Suppressor macrophage (primary cell): Measurements from ENCODE around the gene DNM3.

ENCODE experiments used
- DNase-seq, 4 experiments: peaks; one replicate each; pipeline ENCODE4 v3.0.0-alpha.2; 2020 to 2022

The DNM3 gene

DNA sequence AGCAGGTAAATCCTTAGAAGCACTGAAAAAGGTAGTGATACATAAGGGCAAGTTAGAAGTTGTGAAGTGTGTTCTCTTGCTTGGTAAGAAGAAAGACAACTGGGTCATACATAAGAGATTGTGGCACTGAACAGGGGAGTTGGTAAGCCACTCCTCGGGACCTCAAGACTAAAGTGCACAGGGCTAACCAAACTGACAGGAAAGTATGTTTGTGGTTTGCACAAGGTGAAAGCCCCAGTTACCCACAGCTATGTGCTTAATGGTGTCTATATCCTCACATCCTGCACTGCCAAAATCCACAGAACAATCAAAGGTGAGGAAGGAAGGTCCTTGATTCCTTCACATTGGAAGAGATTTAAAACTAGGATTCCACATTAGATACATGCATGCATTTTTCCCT is 276.5 kb downstream of the DNM3 start:
- no peak for DNase-seq

DNA sequence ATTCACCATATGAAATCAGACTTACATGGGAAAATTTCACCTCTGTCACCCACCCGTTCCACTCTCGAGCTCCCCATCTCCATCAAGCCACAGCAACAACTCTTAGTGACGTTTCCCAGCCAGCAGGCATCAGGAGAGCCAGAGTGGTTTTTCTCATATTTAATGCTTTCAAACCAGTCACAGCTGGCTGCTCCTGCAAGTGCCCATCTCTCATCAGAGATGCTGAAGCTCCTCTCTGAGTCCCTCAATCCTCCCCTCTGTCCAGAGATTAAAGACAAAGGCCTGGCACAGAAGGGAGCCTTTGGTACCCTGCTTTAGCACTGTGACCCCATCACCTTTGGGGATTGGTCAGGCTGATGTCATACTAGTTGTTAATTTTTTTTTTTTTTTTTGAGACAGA is 277.3 kb downstream of the DNM3 start:
- no peak for DNase-seq

DNA sequence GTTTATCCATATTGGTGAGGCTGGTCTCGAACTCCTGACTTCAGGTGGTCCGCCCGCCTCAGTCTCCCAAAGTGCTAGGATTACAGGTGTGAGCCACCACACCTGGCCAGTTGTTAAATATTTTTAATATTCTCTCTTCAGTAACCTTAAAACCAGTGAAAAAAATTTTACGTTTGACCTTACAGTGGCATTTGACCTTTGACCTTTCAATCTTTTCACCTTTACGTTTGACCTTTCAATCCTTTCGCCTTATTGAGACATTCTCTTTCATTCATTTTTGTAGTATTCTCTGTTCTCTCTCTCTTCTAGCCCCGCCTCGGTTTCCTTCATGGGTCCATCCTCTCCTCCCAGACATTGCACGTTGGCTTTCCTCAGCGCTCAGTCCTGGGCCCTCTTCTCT is 277.9 kb downstream of the DNM3 start:
- no peak for DNase-seq

DNA sequence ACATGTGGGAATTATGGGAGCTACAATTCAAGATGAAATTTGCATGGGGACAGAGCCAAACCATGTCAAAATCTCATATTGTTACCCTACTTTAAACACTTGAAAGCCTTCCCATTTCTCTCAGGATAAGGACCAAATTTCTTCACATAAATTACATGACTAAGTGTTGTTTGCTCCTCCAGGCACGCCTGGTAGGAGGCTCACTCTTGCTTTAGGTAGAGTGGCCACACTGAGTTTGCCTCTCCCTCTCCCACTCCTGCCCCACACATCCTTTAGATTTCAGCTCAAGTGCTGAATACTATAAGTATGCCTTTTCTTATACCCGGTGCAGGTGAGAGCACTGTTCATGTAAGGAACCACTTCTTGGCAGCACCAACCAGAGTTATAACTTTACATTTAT is 279.1 kb downstream of the DNM3 start:
- no peak for DNase-seq

DNA sequence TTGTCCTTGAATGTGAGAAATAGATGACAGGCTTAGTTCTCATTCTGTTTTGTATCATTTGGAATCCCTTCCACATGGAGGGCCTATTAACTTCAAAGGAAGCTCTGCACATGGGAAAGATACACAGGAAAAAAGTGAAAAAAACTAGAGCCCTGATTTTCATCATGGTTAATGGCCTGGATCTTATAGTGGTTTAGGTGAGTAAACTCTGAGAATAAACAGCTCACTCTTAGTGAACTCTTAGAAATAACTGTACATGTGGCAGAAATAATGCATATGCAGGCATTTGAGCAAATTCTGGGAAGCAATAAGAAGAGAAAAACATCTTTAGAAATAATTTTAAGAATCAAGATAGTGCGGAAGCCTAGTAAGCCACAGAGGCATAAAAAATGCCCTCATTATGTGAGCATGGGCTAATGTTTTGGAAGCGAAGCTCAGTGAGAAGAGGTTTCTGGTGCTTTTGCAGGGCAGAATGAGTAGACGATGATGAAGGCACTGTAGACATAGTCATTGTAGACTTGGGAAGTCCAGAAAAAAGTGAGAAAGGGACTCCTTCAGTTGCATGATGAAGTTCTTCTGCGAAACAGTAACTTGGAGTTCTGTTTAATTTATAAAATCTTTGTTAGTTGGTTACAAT is 279.9 kb downstream of the DNM3 start:
- no peak for DNase-seq

DNA sequence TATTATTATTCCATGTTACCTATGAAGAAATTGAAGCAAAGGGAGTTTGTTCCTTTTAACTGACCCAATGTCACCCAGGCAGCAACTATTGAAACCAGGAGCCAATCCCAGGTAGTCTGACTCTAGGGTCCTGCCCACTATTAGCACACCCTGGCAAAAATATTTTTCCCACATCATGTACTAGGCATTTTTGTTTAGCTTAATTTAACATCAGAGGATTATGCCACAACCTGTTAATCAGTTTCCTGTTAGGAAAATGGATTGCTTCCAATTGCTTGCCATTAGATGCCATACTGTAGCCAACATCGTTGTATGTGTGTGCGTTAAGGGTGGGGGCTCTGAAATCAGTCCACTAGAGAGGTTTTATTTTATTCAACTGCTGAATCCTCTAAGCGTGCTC is 281.1 kb downstream of the DNM3 start:
- no peak for DNase-seq

DNA sequence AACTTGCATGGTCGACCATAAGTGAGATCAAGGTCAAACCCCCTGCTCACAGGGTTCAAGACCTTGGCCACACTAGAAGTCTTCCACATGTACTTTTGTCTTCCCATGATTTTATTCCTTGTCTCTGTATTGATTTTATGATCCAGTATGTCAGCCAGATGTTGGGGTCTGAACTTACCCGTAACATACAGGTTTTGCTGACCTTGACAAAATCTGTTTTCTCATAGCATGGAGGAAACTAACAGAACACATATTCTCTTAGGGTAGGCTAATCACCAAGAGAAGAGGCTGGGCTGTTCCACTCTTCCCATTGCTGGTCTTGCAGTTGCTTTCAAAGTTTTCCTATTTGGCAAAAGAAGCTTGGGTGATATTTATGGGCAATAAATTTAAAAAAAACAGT is 284.0 kb downstream of the DNM3 start:
- no peak for DNase-seq

DNA sequence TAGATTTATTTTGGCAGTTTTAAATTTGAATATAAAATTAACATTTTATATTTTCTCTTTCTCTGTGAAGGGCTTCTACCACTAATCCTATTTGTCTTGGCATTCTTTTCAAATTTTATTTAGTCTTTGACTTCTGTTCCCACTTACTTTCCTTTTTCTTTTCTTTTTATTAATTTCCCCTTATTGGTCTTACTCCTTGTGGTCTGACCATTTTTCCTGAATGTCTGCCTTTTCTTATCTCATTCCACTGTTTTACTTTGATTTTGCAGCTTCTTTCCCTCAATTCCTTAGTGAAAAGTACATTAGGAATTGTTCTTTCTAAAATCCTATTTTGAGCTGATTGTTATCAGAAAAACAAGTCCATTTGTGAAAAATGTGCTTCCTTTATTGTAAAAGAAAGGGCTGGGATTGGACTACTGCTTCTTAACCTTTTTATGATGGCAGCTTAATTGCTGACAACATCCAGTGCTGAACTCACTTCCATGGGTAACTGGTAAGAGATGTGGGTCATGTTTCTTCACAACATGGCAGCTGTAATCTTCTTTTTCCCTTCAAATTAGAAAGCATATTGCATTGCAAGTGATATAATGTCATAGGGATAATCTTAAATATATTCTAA is 284.6 kb downstream of the DNM3 start:
- no peak for DNase-seq

DNA sequence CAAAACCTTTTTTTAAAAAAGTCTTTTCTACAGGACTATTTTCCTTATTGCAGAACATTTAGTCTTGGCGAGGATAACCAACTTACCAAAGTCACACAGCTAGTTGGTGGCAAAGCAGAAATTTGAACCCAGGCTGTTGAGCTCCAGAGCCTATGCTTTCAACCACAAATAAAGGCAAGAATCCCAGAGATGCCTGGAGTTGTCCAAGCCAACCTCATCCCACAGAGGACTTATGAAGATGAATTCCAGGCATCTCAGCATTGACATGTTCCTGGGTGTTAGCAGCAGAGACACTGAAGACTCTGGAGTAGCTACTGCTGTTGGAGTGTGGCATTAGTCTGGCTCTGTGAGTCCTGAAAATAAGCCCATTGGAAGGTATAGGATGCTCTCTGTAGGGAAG is 291.5 kb downstream of the DNM3 start:
- DNase-seq = no peak

DNA sequence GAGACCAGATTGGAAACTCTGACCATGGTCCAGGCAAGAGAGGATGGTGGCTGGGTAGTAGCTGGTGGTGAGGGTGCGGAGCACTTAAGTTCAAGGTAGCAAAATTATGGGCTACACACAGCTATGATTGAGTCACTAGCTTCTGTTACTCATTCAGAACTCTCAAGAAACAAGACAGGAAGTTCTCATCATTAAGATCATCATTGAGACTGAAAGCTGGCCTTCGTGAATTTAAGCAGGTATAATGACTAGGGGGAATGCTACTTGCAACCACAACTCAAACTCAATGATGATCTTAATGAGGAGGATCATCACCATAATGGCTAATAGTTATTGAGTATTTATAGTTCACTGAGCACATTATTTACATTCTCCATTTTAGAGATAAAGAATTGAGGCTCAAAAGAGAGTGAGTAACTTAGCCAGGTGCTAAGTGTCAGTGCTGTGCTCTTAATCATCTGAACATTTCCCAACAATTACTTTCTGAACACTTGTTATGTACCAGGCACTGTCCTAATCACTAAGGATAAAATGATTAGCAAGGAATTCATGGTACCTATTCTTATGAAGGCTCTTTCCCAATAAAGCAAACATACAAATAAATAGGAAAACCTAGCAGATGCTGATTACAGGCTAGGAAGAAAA is 292.9 kb downstream of the DNM3 start:
- DNase-seq = no peak

DNA sequence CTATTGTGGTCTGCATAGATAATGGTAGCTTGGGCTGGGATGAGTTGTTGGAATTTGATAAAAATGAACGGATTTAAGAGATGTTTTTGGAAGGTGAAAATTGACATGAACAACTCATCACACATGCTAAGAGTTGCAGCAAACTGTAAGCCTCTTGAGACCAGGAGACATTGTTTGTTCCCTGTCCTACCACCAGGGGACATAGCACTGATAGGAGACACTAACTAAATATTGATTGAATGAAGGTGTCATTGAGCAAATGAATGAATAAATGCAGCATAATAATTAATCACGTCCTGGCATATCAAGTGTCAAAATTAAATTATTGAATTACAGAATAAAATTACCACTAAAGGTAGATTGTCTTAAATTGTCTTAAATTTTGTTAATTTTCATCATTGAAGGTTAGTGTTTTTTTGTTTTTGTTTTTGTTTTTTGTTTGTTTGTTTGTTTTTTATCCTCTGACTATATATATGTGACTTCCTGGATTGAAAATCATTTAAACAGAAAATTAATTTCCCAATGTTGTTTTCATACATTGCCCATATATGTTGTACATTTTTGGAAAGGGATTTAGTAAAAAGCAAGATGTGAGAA is 293.9 kb downstream of the DNM3 start:
- peak; percentile 27 to 57 (median 36) for DNase-seq

DNA sequence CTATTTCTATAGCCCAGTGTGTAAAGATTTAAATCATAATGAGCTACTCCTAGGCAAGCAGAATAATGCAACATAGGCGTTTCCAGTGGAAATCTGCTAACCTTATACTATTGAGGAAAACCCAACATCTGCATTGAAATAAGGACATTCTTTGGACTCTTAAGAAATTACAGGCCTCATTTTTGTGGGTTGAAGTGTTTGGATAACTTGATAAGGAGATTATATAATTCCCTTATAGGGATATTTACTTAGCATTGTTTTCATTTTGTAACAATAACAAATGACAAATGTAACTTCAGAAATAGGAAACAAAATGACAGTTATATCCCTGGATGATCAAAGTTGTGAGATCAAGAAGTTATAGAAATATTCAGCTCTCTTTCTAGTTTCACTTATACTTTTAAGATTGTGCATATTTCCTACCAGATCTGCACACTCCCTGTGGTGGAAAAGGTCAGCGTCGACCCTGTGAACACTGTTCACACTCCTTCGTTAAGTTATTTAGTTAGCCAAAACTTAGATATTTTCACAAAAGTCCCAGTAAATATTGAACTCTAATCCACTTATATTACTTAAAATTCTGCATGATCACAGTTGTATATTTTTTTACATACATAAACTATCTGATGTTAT is 294.8 kb downstream of the DNM3 start:
- DNase-seq = no peak

DNA sequence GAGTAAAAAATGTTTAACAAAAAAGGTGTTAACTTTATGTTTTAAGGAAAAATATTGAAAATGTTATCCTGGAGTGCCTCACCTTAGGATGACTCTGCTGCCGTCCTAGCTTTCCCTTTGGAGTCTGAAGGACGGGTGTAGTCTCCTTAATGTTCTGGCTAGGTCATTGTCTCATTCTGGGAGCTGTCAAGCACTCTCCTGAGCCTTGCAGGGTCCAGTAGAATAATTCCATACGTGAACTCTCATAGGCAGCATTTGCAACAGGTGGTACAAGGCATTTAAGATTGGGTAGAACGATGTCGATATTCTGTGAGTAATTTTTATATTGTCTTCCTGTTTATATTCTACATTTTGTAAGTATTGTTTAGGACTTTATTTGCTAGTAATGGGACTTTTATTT is 295.6 kb downstream of the DNM3 start:
- no peak for DNase-seq

DNA sequence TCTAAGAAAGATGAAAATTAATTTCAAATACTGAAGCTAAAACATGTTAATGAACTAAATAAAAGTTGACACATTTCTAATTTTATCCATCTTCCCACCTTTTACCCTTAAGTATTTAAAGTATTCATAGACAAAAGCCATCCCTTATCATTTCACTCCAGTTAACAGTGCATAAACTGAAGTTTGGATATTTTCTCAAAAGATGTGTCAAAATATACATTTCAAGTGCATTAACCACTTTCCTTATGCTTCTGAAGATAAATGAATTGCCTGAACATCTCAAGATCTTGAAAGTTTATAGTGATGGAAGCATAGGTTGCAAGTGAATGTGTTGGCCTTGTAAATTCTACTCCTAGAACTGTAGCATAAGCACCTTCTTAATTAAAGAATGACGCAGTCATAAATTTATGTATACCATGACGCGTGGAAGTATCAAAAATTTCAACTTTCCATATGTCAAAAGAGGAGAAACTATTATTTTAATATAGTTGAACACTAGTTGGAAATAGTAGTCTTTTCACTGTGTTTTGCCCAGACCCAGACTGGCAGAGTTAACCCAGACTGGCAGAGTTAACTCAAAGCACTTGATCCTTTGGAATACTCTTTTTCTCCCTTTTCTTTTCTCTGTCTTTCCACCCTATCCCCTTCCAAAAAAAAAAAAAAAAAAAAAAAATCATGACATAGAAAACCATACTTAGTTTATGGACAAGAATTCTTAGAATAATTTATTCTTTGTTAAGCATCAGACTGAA is 296.6 kb downstream of the DNM3 start:
- no peak for DNase-seq

DNA sequence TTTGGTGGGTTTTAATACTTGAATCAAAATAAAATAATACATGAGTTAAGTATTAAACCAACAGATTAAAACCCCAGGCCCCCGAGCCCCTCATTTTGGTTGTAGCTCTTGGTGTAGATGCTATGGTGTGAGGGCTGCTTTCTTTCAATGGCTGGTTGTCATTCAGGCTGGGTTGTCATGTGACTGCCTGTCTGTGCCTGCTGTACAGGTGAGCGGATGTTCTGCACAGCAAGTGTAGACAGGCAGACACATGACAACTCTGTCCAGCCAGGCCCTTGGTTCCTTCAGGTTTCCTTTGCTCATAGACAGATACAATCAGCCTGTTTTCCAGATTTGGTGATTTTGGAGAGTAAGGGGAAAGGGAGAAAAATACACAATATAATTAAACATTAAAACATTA is 297.3 kb downstream of the DNM3 start:
- no peak for DNase-seq

DNA sequence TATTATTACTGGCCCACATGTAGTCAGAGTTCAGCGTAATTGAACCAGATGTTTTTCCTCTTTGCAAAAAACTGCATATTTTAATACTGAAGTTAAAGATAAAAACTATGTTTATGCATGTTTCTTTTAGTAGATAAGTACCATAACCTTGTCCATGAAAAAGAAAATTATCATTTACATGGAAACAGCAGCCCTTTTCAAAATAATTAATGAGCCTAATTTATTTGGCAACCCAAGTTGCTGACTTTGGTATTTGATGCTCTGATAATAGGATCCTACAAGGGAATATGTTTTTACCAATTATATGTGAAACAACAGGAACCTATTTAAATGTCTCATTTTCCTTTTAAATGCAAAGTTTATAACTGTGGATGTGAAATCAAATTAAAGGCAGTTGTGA is 297.9 kb downstream of the DNM3 start:
- DNase-seq = no peak

DNA sequence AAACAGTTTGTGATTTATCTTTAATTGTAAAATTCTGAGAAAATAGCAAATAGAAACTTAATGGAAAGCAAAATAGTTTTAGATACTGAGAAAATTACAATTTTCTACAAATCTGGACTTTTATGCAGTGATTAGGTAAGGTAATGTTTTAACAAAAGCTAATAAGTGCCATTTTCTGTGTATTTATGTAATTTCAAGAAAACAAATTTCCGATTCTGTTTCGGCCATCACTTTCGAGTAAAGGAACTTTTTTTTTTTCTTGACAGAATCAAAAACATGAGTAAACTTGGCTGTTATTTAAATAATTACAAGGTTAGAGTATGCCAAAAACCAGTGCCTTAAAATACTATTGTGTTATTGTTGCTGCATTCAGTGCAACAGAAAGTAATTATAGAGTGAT is 298.8 kb downstream of the DNM3 start:
- no peak for DNase-seq

DNA sequence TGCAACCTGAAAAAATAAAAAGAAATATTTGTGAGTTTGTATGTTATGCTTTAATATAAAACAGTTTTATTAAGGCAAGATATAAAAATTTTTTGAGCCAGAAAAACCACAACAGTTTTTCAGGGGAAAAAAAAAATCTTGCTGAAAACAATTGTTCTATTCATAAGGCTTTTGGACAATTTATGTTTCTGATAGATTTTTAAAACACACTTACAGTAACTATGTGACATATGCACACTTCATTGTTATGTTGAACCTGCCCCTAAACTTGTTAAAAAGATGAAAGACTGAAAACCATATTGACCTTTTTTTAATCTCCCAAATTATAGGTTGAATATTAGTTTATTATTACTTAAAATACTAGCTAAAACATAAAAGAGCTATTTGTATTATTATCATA is 299.3 kb downstream of the DNM3 start:
- no peak for DNase-seq

DNA sequence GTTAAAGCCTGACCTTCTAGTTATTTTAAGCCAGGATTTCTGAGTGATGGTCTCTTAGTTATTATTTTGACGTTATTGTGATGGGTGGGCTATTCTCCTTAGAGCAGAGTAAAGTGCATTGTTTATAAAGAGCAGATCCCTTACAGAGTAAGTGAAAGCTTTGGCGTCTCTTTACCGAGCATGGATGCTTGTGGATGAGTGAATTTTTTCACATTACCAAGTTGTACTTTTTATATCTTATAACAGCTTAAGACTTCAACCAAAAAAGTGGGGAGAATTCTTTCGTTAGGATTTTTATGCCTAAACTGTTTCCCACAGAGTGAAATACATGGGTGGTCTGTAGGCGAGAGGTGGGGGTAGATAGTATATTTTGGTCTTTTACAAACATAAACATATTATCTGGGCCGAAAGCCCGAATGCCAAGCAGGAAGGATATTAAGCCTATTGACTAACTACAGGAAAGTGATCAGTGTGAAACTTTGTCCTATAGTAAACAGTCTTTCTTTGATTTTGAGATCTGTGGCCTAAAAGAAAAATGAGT is 300.1 kb downstream of the DNM3 start:
- DNase-seq = no peak

DNA sequence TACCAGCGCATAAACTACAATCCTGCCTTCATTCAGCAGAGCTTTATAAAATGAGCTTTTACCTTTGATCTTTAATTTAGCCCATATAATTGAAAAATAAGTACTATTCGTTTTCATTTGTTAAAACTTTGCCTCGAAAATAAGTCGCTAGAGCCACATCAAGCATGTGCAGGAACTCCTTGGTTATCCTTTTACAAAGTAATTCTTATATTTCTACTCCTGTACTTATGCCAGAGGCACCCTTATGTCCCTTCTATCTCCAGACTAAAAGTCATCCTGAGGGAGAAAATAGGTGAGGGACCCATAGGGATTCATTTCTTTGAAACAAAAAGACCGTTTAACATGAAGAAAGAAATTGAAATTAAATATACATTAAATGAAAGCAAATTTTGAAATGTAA is 301.0 kb downstream of the DNM3 start:
- no peak for DNase-seq

DNA sequence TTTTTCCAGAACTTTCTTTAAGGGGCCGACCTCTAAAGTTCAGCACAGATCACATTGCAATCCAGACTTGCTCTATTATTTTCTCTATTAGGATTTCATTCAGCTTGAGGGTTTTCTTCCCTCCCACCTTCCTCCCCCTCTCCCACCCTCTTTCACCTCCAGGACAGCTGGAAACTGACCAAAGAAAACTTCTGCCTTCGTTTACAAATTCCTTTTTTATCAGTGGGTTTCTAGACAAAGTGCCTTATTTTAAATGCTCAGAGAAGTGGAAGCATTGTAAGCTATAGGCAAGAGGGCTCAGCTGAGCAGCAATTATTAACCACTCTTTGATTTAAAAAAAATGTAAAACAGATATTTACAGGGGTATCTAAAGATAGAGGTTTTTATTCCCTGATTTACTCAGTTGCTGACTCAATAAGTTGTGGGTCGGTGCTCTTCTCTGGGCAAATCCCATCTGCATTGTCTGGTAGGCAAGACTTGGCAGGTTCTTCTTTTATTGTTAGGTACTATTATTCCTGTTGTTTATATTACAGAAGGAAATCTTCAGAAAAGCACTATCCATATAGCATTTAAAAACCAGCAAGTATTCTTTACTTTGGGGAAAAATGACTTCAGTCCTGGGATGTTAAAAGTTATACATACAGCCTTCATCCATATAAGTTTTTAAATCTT is 302.2 kb downstream of the DNM3 start:
- DNase-seq = no peak
